Measurements from ENCODE around the gene KLF6.
A peak's percentile ranks its signal among the peaks of the same experiment; 100 is the strongest.

The KLF6 gene

DNA sequence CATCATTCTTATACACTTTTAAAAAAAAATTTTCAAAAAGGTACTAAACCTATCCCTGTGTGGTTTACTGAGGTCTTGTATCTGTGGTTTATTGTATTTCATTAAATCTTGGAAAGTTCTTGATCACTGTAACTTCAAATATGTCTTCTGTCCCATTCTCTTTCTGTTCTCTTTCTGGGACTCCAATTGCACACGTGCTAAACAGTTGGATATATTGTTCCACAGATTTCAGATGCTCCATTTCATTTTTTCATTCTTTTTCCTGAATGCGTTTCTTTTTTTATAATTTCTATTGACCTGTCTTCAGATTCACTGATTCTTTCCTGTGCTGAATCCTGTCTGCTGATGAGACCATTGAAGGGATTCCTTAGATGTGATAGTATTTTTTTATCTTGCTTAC, 4.6 kb upstream of the KLF6 start:
- no peak for DNase-seq (ENCODE audit: low read depth in 2 of 3, low spot score in 1 of 3)

GRCh38 chr10:3787816-3788215, 2.8 kb upstream of the KLF6 start:
- no peak for DNase-seq (ENCODE audit: low read depth in 2 of 3, low spot score in 1 of 3)

DNA sequence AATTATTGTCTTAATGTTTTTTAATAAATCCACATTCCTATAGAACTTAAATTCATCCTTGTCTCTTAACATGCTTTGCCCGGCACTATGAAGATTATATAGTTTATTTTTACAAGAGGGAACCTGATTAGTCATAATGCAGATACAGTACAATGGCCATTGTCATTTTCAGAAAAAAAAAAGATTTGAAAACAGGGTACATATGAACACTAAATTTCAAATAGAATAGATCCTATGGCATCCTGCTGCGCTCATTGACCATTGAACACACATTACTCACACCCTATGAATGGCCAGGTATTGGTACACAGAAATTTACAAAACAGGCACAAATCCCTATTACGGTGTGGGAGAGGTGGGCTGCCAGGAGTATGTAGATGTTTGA, 2.0 kb upstream of the KLF6 start:
- no peak for DNase-seq (ENCODE audit: low read depth in 2 of 3, low spot score in 1 of 3)

DNA sequence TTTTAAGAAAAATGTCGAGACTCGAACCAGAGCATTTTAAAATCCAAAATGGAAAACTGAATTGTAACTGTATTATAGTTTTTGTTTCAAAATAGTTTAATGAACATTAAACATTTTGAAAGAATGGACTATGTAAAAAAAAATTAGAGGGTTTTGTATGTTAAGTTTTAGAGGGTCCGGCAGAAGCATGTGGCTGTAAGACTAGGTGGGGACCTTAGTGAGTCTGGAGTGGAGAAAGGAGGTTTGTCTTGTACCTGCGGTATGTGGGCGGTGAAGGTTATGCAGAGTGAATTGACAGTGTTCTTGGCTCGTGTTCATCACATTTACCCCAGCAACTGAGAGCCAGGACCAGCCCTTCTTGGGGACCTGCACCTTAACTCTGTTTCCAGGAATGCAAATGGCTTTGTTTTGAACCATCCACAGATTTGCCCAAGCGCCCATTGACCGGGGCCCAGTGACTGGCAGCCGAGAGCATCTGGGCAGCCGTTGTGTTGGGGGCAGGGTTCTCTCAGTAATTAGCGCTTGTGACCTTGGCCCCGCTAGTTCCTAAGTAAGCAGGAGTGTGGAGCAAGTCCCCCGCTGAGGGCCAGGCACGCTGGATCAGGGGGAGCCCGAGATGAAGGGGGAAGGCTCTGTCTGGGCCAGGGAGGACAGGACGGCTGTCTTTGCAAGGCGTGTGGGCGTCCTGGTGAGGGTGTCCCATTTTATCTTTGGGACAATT, 1.4 kb upstream of the KLF6 start:
- DNase-seq (ENCODE audit: low read depth in 2 of 3, low spot score in 1 of 3) = no peak

DNA sequence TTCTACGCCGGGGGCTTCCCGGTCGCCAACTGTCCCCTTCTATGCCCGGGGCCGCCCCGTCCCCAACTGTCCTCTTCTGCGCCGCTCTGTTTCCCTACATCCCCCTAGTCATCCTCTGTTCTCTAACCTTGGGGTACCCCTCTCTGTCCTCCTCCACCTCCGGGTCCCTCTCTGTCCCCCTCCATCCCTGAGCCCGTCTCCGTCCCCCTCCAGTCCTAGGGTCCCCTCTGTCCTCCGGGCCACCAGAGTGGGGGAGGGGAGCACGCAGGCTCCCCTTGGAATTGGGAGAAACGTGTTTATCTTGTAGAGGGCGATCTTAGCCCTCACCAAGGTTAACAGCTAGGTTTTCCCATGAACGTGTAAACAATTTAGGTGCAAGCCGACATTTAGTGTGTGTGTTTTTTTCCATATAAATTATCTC, 852 bp upstream of the KLF6 start:
- DNase-seq (ENCODE audit: low read depth in 2 of 3, low spot score in 1 of 3) = no peak

- DNase-seq (ENCODE audit: low read depth in 2 of 3, low spot score in 1 of 3) = peak; percentile 97 to 98 (median 98)
Observed at GRCh38 chr10:3785251-3785850, 342 bp upstream of the KLF6 start.

DNA sequence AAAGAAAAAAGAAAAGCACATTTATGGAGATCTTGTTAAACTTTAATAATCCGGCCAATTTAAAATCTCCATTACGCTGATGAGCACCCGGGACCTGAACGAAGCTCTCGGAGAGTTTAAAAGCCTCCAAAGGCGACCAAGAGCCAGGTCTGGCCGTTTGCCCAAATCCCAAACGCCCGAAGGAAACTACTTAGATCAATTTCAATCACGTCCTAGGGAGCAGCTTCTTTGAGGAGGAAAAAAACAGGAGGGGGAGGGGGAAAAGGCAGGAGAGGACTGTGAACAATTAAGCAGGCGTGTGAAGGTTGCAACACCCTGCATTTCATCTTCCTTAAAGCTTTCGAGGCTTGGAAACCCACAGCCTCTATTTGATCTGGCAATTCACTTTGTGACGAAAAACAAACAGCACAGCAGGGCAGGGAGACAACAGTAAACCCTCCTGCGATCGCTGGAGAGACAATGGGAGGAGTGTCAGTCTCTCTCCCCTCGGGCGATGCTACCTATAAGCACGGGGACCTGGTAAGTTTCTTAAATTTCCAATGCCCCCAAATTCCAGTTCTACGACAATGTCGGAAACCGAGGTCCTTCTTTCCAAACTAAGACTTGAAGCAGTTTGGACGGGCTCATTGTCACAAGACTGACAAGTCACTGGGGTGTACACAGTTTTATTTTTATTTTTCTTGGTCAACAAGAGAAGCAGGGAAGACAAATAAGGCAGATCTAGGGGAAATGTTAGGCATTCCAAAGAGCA, 1.2 kb downstream of the KLF6 start:
- no peak for DNase-seq (ENCODE audit: low read depth in 2 of 3, low spot score in 1 of 3)

- DNase-seq (ENCODE audit: low read depth in 2 of 3, low spot score in 1 of 3) = peak in 2 of 3 donors; percentile 70 to 78
Observed at GRCh38 chr10:3783316-3783681, 1.7 kb downstream of the KLF6 start.

DNA sequence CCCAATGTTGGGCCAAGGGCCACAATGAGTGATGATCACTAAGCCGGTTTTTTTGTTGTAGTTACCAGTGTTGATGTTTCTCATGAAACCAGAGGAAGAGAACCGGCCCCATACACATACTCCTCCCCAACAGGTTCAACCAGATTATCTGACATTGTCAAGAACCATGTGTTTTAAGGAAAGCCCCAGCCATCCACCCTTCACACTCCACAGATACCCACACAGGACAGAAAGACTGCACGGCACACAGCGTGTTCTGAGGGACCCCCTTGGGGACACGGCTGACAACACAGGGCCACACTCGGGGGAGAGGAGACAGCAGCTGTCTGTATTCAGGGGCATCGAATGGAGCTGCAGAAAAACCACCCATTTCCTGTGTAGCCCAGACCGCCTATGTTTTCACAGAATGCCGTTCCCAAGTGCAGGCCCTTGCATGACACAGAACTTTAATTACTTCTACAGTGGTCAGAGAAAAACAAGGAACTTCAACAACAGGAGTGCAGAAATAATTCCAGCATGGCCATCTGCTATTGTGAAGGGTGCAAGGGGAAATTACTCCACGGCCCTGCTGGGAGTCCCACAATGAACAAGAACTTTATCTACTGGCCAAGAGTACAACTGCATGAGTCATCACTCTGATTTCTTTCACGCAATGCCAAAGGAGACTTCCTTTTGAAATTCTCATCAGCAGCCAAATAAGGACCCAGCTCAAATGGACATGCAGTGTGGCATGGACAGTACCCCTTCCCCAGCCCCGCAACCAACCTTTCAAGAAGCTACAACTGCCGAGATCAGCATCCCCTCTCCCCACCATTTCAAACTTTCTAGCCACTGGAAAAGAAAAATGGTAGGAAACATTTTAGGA, 2.3 kb downstream of the KLF6 start:
- peak in 1 of 3 donors; percentile 18 for DNase-seq (ENCODE audit: low read depth in 2 of 3, low spot score in 1 of 3)

DNA sequence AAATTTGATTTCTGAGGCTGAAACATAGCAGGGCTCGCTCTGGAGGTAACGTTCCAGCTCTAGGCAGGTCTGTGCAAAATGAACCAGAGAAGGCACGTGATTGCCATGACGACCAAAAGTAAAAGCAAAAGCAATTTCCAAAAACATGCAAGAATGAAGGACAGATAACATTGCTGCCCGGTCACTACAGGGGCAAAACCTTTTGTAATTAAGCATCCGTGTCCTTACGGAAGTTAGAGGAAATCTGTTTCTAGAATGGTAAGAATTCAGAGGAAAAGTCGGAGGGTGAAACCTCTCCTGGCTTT, 2.9 kb downstream of the KLF6 start:
- DNase-seq (ENCODE audit: low read depth in 2 of 3, low spot score in 1 of 3) = no peak

DNA sequence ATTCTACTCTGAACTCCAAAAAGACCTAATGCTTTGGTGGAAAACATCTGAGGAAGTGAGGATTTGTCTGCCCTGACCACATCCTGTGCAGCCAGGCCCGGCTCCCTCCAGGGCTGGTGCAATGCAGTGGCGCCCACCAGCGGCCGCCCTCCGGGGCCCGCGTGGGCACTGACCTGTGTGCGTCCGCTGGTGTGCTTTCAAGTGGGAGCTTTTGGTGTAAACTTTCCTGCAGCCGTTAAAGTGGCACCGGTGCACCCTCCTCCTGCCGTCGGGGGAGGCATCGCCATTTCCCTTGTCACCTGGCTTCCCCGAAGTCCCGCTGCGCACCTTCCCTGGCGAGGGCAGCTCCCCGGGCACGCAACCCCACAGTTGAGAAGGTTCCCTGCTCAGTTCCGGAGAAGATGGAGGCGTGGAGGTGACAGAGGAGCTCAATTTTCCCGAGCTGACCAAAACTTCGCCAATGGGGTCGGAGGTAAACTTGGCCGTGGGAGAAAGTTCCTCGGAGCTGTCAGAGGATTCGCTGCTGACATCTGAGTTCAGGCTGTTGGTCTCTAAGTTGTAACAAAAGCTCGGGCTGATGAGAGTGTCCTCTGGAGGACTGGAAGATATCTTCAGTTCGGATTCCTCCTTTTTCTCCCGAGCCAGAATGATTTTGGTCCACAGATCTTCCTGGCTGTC, 3.4 kb downstream of the KLF6 start:
- DNase-seq (ENCODE audit: low read depth in 2 of 3, low spot score in 1 of 3) = no peak

DNA sequence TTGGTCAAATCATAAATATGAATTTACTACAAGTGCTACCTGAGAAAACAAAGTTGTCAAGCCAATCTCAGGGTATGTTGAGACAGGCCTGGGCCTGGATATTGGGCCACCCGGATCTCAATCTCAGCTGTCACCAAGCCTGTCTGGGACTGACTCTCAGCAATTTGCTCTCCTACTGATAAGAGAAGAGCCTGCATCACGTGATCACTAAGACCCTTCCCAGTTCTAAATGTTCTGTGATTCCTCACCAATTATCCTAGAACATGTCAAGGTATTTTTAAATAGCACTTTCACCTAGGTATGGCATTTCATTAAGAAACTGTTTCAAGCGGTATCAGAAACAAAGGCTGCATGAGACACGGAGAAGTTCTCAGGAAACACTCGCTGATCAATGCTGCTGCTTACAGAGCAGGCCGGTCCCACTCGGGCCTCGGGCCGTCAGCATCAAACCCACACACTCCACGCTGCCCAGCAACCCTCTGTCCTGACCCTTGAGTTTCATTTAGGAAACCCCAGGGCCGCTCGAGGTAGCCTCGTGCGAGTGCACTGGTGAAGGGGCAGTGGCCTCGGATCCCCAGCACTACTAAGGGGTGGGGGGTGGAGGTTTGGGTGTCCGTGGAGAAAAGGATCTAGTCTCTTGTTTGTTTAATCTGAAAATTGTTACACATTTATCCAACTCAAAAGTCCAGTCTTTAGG, 4.1 kb downstream of the KLF6 start:
- DNase-seq (ENCODE audit: low read depth in 2 of 3, low spot score in 1 of 3) = no peak

DNA sequence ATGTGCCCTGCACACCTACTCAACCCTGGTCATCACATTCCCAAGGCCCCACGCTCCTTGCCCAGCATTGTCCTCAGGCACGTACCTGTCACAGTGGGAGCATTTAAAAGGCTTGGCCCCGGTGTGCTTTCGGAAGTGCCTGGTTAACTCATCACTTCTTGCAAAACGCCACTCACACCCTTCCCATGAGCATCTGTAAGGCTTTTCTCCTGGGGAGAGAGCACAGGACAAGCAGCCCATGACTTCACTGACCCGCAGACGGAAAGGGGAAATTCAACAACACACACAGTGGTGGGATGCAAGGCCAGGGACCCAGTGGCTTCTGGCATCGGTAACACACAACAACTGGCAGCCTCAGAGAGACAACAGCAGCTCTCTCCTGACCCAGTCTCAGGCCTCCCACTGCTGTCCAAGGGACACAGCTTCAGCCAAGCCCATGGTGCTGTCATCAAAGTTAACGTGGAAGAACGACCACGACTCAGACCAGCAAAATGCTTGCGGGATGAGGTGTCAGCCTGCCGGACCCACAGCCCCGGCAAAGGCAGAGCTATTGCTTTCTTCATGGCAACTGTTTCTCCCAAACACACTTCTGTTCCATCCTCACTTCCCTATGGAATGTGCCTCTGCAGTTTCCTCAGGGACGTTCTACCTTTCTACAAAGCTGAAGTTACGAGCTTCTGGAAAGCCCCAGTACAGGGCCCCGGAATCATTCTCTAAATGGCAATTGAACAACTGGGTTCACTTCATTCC, 4.8 kb downstream of the KLF6 start:
- DNase-seq (ENCODE audit: low read depth in 2 of 3, low spot score in 1 of 3) = no peak

DNA sequence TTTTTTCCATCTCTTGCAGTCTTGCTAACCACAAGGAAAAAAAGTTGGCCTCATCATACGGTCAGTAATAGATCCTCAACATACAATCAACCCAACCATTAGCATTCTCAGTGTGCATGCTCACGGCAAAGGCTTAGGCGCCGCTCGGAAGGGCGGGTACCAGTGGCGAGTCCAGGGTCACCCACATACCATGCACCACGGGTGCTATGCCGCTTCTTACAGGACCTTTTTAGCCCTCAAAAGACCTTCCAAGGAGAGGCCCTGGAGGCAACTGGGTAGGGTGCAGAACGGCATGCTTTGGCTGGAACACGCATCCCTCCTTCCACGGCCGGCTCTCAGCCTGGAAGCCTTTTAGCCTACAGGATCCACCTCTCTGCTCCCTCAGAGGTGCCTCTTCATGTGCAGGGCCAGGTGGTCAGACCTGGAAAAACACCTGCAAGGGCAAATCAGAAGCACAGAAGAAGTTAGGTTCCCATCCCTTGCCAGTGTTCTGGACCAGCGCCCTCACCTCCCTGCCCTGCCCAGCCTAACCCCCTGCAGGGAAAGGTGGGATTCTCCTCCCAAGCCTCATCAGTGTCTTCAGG, 5.8 kb downstream of the KLF6 start:
- DNase-seq (ENCODE audit: low read depth in 2 of 3, low spot score in 1 of 3) = no peak

DNA sequence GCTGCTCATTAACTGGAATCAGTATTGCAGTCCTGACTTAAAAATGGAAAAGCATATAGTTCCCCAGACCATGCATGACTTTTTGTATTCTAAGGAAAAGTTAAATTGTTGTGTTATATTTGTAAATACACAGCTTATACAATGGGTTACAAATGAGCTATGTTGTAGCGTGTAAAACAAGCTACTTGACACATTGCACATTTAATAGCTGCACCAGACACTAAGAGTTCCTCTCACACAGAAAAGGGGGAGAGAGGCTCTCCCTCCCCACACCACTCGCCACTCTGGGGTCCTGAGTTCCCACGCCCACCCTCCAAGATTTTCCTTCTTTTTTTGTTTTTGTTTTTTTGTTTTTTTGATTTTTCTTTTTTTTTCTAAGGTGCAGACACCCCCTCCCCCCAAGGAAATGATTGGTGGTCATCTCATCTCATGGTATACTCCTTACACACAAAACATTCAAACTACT, 6.3 kb downstream of the KLF6 start:
- no peak for DNase-seq (ENCODE audit: low read depth in 2 of 3, low spot score in 1 of 3)

DNA sequence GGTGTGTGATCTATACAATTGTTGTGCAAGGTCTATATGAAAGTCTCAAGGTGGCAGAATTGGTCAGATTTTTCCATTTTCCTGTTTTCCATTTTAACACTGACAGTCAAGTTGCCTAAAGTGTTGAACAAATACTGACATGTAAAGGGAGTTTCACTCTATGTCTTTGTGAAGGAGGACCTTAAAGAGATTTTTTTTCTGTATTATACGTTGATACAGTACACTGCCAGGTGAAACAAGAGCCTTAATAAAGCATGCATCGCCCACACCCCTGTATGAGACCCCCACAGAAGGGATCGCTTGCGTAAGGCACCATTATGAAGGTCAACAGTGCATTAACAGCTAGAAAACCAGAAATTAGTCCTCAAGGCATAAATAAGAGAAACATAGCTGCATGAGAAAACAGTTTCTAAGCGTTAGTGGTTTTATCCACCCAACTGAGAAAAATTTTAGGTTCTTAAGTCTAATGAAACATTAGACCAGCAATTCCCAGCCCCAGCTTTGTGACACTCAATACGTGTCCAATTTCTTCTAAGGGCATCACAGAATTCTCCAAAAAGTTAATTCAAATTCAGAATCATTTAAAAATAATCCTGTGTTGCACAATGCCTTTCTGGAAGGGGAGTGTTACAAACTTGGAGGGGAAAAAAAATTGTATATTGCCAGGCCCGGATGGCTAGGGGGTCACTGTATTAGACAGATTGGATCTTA, 6.9 kb downstream of the KLF6 start:
- no peak for DNase-seq (ENCODE audit: low read depth in 2 of 3, low spot score in 1 of 3)

GRCh38 chr10:3776796-3777571, 8.0 kb downstream of the KLF6 start:
- peak in 1 of 3 donors; percentile 34 for DNase-seq (ENCODE audit: low read depth in 2 of 3, low spot score in 1 of 3)

All from stimulated activated CD4-positive, alpha-beta T cell treated with anti-CD3 and anti-CD28 coated beads, Interleukin-12 subunit alpha, Interleukin-12 subunit beta, amount 100 ng/mL, for 48 hours (primary cell).